Brain microvascular endothelial cell (primary cell): ENCODE measurements around the gene SOCS2.

Source experiments
- DNase-seq: peaks from one replicate; pipeline ENCODE4 v3.0.0-alpha.2; 2020
- H3K27ac ChIP-seq: fragments of 250-450 bp; sonication (Bioruptor Pico); 2 replicates; pipeline ENCODE4 v1.5.1; 2020; ENCODE audit warnings: mild to moderate bottlenecking, moderate library complexity
- H3K27me3 ChIP-seq: fragments of 250-450 bp; sonication (Bioruptor Pico); replicated peaks from 2 replicates; pipeline ENCODE4 v1.5.1; 2020; ENCODE audit warnings: mild to moderate bottlenecking
- H3K36me3 ChIP-seq: fragments of 250-450 bp; sonication (Bioruptor Pico); replicated peaks from 2 replicates; pipeline ENCODE4 v1.5.1; 2020; ENCODE audit warnings: mild to moderate bottlenecking
- H3K4me3 ChIP-seq: 2 replicates; pipeline ENCODE4 v1.5.1; 2011; ENCODE audit warnings: low read depth, mild to moderate bottlenecking, control low read depth, low read length, moderate library complexity
- in situ Hi-C: cut with HindIII; loops from 2 replicates; pipeline ENCODE4 v1.10.0; 2017; ENCODE audit warnings: low sequenced_read_pairs, low pct_ligation_motif_present
- TF ChIP-seq, protein P1 (sequence below): IDR thresholded peaks from 2 replicates; pipeline ENCODE4 v1.5.1; 2011; ENCODE audit warnings: low read depth, mild to moderate bottlenecking, moderate library complexity, low read length, control low read depth, inconsistent platforms; ENCODE audit errors: missing control alignments

SOCS2 gene

DNA sequence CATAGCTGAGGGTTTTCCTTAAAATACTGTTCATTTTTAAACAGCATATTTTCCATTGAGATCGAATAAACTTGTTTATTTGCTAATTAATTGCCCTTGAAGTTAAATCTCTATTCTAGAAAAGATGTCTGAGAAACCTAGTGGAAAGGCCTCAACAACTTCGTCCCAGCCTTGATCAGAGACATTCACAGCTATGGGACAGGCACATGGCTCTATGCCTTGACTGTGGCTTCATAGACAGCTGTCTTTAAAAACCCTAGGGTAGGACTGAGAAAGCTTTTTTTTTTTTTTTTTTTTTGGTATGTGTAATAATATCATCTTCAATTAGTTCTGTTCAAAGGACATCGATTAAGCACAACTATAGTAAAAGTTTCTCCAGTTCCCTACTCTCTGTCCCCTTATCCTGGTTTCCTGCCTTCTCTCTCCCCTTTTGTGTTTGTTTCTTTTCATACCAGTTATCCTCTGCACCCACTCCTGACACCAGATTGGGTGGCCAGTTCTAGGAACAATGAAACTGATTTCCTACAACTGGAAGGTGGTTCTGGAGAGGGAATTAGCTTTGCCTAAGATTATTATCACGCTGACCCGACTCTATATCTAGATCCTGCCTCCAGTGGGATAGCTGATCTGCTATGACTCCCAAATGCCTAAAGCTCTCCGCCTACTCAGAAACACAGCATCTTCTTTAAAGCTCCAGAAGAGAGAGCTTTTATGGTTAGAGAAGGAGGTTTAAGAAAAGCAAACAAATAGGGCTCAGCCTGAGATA, 20.3 kb downstream of the SOCS2 start:
- Histone ChIP-seq H3K36me3 (no peaks in the 10 kb centered on the region), H3K4me3 (no peak overlapping the region), H3K27ac (no peak overlapping the region), H3K27me3 (no peaks in the 10 kb centered on the region)
- in situ Hi-C loops = no loop called here
- TF ChIP-seq, protein P1, sequence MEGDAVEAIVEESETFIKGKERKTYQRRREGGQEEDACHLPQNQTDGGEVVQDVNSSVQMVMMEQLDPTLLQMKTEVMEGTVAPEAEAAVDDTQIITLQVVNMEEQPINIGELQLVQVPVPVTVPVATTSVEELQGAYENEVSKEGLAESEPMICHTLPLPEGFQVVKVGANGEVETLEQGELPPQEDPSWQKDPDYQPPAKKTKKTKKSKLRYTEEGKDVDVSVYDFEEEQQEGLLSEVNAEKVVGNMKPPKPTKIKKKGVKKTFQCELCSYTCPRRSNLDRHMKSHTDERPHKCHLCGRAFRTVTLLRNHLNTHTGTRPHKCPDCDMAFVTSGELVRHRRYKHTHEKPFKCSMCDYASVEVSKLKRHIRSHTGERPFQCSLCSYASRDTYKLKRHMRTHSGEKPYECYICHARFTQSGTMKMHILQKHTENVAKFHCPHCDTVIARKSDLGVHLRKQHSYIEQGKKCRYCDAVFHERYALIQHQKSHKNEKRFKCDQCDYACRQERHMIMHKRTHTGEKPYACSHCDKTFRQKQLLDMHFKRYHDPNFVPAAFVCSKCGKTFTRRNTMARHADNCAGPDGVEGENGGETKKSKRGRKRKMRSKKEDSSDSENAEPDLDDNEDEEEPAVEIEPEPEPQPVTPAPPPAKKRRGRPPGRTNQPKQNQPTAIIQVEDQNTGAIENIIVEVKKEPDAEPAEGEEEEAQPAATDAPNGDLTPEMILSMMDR = no peak
- no peak for DNase-seq

DNA sequence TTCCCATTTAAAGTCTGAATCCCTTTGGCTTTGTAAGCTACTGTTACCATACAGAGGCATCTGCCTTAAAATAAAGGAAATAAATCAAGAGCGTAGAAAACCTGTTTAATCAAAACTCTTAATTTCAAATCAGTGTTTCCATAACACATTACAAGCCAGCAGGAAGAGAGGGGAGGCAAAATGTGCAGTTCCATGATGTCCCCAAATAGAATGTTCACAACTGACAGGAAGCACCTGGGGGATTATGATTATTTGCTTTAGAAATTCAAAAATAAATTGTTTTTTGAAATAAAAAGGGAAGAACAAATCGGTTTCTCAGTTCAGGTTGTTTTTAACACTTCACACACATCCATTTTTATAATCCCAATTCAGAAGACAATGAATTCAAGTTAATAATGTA, 21.4 kb downstream of the SOCS2 start:
- Histone ChIP-seq H3K36me3 (no peaks in the 10 kb centered on the region), H3K27ac (no peak overlapping the region), H3K27me3 (no peaks in the 10 kb centered on the region), H3K4me3 (no peak overlapping the region)
- in situ Hi-C loops = no loop called here
- DNase-seq = no peak
- TF ChIP-seq, protein P1 = no peak

DNA sequence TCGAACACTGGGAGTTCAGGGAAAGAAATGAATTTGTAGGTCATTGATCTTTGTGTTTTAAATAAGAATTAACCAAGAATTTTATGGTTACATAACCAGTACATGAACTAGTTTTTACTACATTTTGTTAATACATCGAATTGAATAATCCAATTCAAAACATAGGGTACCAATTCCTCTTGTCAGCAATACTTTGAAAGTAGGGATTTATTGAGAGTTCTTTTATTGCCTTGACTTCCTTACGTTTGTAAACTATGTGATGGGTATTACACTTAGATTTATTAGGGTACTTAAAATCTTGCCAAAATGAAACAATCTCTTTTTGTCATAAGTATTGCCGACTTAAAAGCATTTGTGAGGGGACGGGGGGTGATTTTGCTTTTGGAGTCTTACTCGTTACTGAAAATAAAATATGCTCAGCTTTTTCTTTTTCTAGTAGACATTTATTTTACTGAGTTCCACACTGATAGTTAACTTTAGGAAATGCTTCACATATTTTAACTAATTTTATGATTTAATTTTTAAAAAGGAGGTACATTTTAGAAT, 22.4 kb downstream of the SOCS2 start:
- Histone ChIP-seq H3K4me3 (no peak overlapping the region), H3K36me3 (no peaks in the 10 kb centered on the region), H3K27me3 (no peaks in the 10 kb centered on the region), H3K27ac (no peak overlapping the region)
- DNase-seq = no peak
- TF ChIP-seq, protein P1 = no peak
- in situ Hi-C loops = no loop called here

- no peaks in the 10 kb centered on the region for H3K36me3 ChIP-seq
- no peaks in the 10 kb centered on the region for H3K27me3 ChIP-seq
- no peak for DNase-seq
- TF ChIP-seq, protein P1 = no peak
- in situ Hi-C loops = no loop called here
- H3K4me3 ChIP-seq = no peak overlapping the region
- H3K27ac ChIP-seq = no peak overlapping the region
Measured at GRCh38 chr12:93595351-93595750, 22.9 kb downstream of the SOCS2 start.

- in situ Hi-C loops = no loop called here
- no peak for DNase-seq
- H3K36me3 ChIP-seq = no peaks in the 10 kb centered on the region
- no peaks in the 10 kb centered on the region for H3K27me3 ChIP-seq
- TF ChIP-seq, protein P1 = no peak
- no peak overlapping the region for H3K27ac ChIP-seq
- H3K4me3 ChIP-seq = no peak overlapping the region
Measured at GRCh38 chr12:93597608-93598007, 25.1 kb downstream of the SOCS2 start.
